Activated CD8-positive, alpha-beta T cell treated with anti-CD3 and anti-CD28 coated beads, Interleukin-2, amount 10 ng/mL, durations not matched to agents 7 days and 5 days (primary cell): ENCODE measurements around the gene CTIF. TPM values are rescaled to one million over a fixed set of nuclear protein-coding genes. Genes with fewer than 3 reads are reported as not detected.

Experiments
- ATAC-seq: fragments of 150-1000 bp; cut with Tn5 transposase; one replicate; pipeline ENCODE4 v1.10.0; 2021; ENCODE audit warnings: moderate library complexity
- CTCF ChIA-PET: fragments of 350-600 bp; sonication (Branson Sonifier 250); formaldehyde crosslinking; loops from one replicate; lab custom pipeline; 2021; ENCODE audit warnings: antibody characterized with exemption; lab: Charles Lee
- POLR2A ChIA-PET: fragments of 350-600 bp; sonication (Branson Sonifier 250); formaldehyde crosslinking; loops from one replicate; lab custom pipeline; 2021; ENCODE audit warnings: antibody characterized with exemption; lab: Charles Lee
- DNase-seq: peaks from one replicate; pipeline ENCODE4 v3.0.0-alpha.2; 2020
- H3K27ac Mint-ChIP-seq: one replicate; pipeline ENCODE4 v1.8.0; 2021; ENCODE audit warnings: mild to moderate bottlenecking, mixed read lengths
- H3K27me3 Mint-ChIP-seq: one replicate; pipeline ENCODE4 v1.8.0; 2021; ENCODE audit warnings: low read depth, mixed read lengths
- H3K36me3 Mint-ChIP-seq: one replicate; pipeline ENCODE4 v1.8.0; 2021; ENCODE audit warnings: low read depth, mixed read lengths
- H3K4me1 Mint-ChIP-seq: one replicate; pipeline ENCODE4 v1.8.0; 2021; ENCODE audit warnings: low read depth, mixed read lengths
- H3K4me3 Mint-ChIP-seq: one replicate; pipeline ENCODE4 v1.8.0; 2021; ENCODE audit warnings: mild to moderate bottlenecking, mixed read lengths
- H3K9me3 Mint-ChIP-seq: one replicate; pipeline ENCODE4 v1.8.0; 2022; ENCODE audit warnings: mixed read lengths; ENCODE audit not compliant: insufficient read depth
- total RNA-seq, 2 experiments: library from RNA; stranded (reverse); gene quantifications; one replicate each; pipeline ENCODE4 v1.2.3, GENCODE V29; 2021

The CTIF gene
- total RNA-seq, 2 experiments from 2014 or later: 1.3 to 2.1 TPM

DNA sequence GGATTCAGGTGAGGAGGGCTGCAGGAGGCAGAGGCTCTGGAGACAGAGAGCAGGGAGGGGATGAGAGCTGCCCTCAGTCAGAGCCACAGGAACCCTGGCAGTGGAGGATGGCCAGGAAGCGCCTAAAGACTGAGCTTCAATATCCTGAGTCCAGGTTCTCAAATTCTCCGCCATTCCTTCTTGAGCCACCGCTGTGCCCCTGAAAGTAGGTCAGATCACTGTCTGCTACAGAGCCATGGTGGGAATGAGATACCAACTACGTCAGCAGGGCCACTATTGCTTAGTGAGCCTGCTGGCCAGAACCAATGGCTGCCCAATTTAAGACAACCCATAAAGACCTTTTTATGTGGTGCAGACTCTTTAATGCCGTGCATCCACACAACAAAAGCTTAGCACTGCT lies 155.5 kb downstream of the CTIF start:
- DNase-seq (no peak), ATAC-seq (no peak)
- POLR2A ChIA-PET: no interaction called here
- H3K9me3 Mint-ChIP-seq: no peaks in the 10 kb centered on the region
- no peak overlapping the region for H3K4me3 Mint-ChIP-seq
- CTCF ChIA-PET: interaction anchor here (1.7 kb wide), 1 partner anchor 249 kb away, joined by 3 read pairs; no protein-coding TSS in a partner anchor
- no peaks in the 10 kb centered on the region for H3K36me3 Mint-ChIP-seq
- no peak overlapping the region for H3K27ac Mint-ChIP-seq
- peaks cover 11% of the 10 kb centered on the region for H3K27me3 Mint-ChIP-seq
- peaks cover 12% of the 10 kb centered on the region for H3K4me1 Mint-ChIP-seq

DNA sequence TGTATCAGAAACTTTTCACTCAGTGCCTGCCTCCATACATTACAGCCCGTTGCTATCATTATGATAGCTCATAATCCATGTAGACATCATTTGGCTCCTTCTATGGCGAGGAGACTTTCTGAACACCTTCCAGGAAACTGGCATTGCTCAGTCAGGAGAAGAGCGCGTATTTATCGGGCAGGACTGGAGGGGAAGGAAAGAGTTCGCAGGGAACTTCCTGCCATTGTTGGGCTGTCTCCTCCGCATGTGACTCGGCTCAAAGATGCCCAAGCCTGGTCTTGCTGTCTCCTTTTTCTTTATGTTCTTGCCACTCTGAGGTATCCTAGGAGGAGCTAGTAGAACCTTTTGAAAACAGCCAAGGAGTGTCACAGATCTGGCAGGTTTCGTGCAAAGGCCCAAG lies 156.8 kb downstream of the CTIF start:
- ChIA-PET CTCF (interaction anchor here (1.2 to 1.5 kb wide), 2 partner anchors 16 to 18 kb away, joined by 3 read pairs; no protein-coding TSS in a partner anchor), POLR2A (no interaction called here)
- peaks cover 26% of the 10 kb centered on the region for H3K4me1 Mint-ChIP-seq
- H3K27me3 Mint-ChIP-seq: peaks cover 8% of the 10 kb centered on the region
- no peak overlapping the region for H3K27ac Mint-ChIP-seq
- ATAC-seq: no peak
- H3K36me3 Mint-ChIP-seq: no peaks in the 10 kb centered on the region
- no peaks in the 10 kb centered on the region for H3K9me3 Mint-ChIP-seq
- H3K4me3 Mint-ChIP-seq: no peak overlapping the region
- DNase-seq: no peak

DNA sequence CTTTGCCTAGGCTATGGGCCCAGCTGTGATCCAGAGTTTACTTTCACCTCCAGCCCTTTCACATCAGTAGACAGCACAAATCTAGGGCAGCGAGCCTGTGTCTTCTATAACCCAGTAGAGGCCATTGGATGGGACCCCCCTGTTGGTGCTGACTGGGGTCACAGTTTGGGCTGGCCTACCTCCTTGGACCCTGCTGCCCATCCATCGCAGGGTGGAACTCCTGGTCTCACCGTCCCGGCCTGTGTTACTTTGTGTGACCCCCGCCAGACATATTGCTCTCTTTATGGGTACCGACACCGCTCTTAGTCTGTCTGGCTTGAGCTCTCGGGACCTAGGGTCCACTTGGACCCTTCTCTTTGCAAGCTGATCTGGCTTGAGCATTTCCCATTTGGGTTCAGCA lies 157.4 kb downstream of the CTIF start:
- Mint-ChIP-seq H3K36me3 (no peaks in the 10 kb centered on the region), H3K27me3 (peaks cover 8% of the 10 kb centered on the region), H3K4me1 (peaks cover 30% of the 10 kb centered on the region), H3K9me3 (no peaks in the 10 kb centered on the region), H3K4me3 (no peak overlapping the region), H3K27ac (no peak overlapping the region)
- ATAC-seq (no peak), DNase-seq (no peak)
- ChIA-PET CTCF (interaction anchor here (1.2 to 1.5 kb wide), 2 partner anchors 16 to 18 kb away, joined by 3 read pairs; no protein-coding TSS in a partner anchor), POLR2A (interaction anchor here (0.5 kb wide), 1 partner anchor 17 kb away, joined by 3 read pairs; no protein-coding TSS in a partner anchor)

DNA sequence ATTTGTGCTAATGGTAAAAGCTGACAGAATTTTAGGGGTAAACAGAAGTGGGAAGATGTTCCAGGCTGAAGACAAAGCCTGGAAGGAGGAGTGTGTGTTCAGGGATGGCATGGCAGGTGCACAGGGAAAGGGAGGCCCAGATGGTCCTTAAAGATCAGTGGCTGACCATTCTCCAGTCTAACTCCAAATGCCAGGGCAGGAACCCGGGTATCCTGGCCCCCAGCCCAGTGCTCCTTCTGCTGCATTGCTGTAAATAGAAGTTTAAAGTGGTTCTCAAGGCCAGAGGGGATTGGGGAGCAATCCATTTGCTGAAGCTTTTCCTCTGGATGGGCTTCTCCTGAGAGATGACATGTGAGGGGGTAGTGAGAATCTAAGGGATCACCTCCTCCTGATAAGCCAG lies 158.6 kb downstream of the CTIF start:
- Mint-ChIP-seq H3K27me3 (peaks cover 2% of the 10 kb centered on the region), H3K4me1 (peaks cover 42% of the 10 kb centered on the region), H3K36me3 (no peaks in the 10 kb centered on the region), H3K4me3 (no peak overlapping the region), H3K9me3 (no peaks in the 10 kb centered on the region), H3K27ac (no peak overlapping the region)
- no peak for DNase-seq
- POLR2A ChIA-PET: no interaction called here
- CTCF ChIA-PET: no interaction called here
- no peak for ATAC-seq

DNA sequence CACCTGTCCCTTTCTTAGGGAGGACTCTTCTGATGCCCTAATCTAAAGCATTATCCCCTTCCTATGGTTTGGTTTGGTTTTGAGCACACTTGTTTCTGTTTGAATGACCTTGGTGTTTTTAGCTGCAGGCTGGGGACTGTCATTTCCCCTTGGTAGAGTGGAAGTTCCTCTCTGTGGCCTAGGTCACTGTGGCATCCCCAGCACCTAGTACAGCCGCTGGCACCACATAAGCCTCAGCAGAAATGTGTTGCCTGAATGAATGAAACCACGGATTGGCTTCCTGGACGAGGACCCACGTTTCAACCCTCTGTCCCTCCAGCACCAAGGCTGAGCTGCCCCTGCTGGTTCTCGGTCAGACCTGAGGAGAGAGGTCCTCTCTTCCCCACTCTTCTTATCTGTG lies 159.9 kb downstream of the CTIF start:
- no peak overlapping the region for H3K4me3 Mint-ChIP-seq
- H3K36me3 Mint-ChIP-seq: no peaks in the 10 kb centered on the region
- ChIA-PET CTCF (interaction anchor here (0.8 to 1.2 kb wide), 2 partner anchors 11 to 239 kb away, joined by 3 read pairs; no protein-coding TSS in a partner anchor), POLR2A (interaction anchor here (0.6 kb wide), 1 partner anchor 786 kb away, joined by 3 read pairs; no protein-coding TSS in a partner anchor)
- no peaks in the 10 kb centered on the region for H3K9me3 Mint-ChIP-seq
- ATAC-seq: peak; percentile 63
- peaks cover 2% of the 10 kb centered on the region for H3K27me3 Mint-ChIP-seq
- peak; percentile 53 for DNase-seq
- H3K27ac Mint-ChIP-seq: peak overlapping the region; percentile 63
- peaks cover 54% of the 10 kb centered on the region for H3K4me1 Mint-ChIP-seq

DNA sequence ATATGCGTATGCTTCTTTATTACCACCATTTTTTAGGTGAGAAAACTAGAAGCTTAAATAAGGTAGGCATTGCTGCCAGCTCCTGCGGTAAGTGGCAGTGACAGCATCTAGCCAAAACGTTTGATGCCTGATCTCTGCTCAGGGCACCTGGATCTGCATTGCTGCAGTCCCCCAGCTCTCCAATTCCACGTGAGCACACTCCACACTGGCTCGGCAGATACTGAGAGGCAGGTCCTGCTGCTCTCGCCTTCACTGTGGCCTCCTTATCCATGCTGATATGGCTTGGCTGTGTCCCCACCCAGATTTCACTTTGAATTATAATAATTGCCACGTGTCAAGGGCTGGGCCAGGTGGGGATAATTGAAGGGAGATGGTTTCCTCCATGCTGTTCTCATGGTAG lies 160.9 kb downstream of the CTIF start:
- ChIA-PET CTCF (interaction anchor here (1.2 kb wide), 1 partner anchor 238 kb away, joined by 3 read pairs; no protein-coding TSS in a partner anchor), POLR2A (no interaction called here)
- no peaks in the 10 kb centered on the region for H3K9me3 Mint-ChIP-seq
- no peak overlapping the region for H3K4me3 Mint-ChIP-seq
- ATAC-seq (no peak), DNase-seq (no peak)
- peaks cover 61% of the 10 kb centered on the region for H3K4me1 Mint-ChIP-seq
- no peaks in the 10 kb centered on the region for H3K36me3 Mint-ChIP-seq
- H3K27me3 Mint-ChIP-seq: no peaks in the 10 kb centered on the region
- H3K27ac Mint-ChIP-seq: peak overlapping the region; percentile 33

DNA sequence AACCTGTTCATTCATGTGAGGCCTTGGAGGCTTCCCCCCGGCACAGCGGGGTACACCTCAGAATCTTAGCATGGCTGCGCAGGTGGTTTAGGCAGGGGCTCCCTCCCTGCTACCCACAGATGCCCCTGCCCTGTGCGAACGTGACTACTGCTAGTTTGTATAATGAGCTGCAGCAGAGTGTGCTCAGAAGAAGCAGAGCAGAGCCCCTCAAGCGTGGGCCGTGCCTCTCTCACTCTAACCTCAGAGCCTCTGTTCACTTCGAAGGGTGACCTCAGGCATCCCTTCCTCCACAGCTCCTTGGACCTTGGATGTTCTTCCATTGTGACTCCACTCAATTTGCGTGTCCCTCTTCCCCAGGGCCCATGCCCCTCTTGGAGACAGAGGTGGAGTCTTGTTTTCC lies 161.6 kb downstream of the CTIF start:
- H3K27ac Mint-ChIP-seq: no peak overlapping the region
- peaks cover 61% of the 10 kb centered on the region for H3K4me1 Mint-ChIP-seq
- no peaks in the 10 kb centered on the region for H3K27me3 Mint-ChIP-seq
- DNase-seq (no peak), ATAC-seq (no peak)
- ChIA-PET CTCF (no interaction called here), POLR2A (no interaction called here)
- H3K9me3 Mint-ChIP-seq: no peaks in the 10 kb centered on the region
- H3K36me3 Mint-ChIP-seq: no peaks in the 10 kb centered on the region
- no peak overlapping the region for H3K4me3 Mint-ChIP-seq

DNA sequence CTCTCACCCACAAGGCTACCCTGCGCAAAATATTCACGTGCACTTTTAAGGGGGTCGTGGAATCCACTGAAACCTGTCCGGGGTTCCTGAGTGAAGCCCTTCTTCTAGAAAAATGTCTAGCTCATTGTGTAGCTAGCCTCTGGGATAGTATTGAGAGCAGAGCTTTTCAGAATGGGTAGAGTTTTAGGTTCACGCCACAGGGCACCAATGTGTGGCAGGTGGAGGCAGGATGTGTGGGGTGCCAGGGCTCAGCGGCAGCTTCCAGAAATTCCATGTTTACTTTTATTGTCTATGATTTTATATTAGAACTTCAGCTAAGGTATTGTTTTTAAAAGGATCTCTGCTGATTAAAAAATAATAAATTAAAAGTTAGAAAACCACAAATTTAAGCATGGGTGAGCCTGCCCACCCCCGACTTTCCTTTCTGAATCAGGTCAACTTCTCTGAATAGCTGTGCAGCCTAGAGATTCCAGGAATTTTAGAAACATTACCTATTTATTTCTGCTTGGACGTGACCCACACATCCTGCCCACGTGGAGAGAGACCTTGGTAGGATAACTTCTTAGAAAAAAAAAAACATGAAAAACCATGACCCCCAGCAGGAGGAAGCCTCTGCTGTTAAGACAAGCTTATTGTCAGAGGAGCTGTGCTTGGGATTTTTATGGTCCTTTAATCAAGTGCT lies 163.7 kb downstream of the CTIF start:
- POLR2A ChIA-PET: no interaction called here
- CTCF ChIA-PET: interaction anchor here (1.1 to 1.9 kb wide), 2 partner anchors 9 to 29 kb away, joined by 3 to 5 read pairs; no protein-coding TSS in a partner anchor
- Mint-ChIP-seq H3K27ac (peak overlapping the region; percentile 84), H3K4me3 (peak overlapping the region; percentile 29), H3K4me1 (peaks cover 64% of the 10 kb centered on the region), H3K27me3 (no peaks in the 10 kb centered on the region), H3K9me3 (no peaks in the 10 kb centered on the region), H3K36me3 (no peaks in the 10 kb centered on the region)
- DNase-seq (no peak), ATAC-seq (peak; percentile 26)

DNA sequence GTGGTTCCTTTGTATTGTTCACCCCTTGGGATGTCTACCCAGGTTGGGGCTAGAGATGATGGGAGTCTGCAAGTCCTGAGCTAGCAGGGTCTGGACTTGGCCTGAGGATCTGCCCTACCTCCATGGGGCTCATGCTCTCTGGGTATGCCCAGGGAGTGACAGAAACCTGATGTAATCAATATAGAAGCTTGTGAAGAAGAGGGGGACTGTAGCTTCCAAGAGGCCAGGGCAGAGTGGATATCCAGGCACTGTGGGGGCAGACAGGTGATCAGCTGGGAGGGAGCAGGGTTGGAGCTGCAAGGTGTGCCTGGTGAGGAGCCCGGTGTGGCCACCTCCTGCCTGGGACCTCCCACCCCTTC lies 164.2 kb downstream of the CTIF start:
- peaks cover 64% of the 10 kb centered on the region for H3K4me1 Mint-ChIP-seq
- CTCF ChIA-PET: interaction anchor here (1.1 to 1.9 kb wide), 2 partner anchors 9 to 29 kb away, joined by 3 to 5 read pairs; no protein-coding TSS in a partner anchor
- H3K9me3 Mint-ChIP-seq: no peaks in the 10 kb centered on the region
- no peaks in the 10 kb centered on the region for H3K36me3 Mint-ChIP-seq
- POLR2A ChIA-PET: interaction anchor here (1.2 kb wide), 1 partner anchor 68 kb away, joined by 3 read pairs; no protein-coding TSS in a partner anchor
- peak overlapping the region; percentile 84 for H3K27ac Mint-ChIP-seq
- DNase-seq: peak; percentile 25
- H3K27me3 Mint-ChIP-seq: no peaks in the 10 kb centered on the region
- H3K4me3 Mint-ChIP-seq: peak overlapping the region; percentile 29
- peak; percentile 55 for ATAC-seq

DNA sequence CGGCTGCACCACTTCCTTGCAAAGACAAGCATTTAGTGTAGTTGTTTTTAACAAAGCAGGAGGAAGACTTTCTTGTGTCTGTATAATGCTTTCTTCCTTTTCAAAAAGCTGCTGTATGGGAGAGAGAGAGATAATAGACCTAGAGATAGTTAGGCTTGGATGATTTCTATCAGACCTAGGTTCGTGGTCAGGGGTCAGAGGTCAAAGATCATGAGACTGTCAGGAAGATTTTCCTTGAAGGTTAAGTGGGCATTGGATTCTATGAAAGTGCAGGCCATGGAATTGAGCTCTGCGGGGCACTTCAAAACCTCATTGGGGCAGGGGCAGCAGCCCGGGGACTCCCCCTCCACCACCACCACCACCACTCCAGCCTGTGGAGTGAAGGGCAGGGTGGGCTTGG lies 164.6 kb downstream of the CTIF start:
- Mint-ChIP-seq H3K36me3 (no peaks in the 10 kb centered on the region), H3K9me3 (no peaks in the 10 kb centered on the region), H3K4me1 (peaks cover 62% of the 10 kb centered on the region), H3K4me3 (peak overlapping the region; percentile 29), H3K27ac (peak overlapping the region; percentile 84), H3K27me3 (no peaks in the 10 kb centered on the region)
- ATAC-seq (no peak), DNase-seq (no peak)
- ChIA-PET CTCF (interaction anchor here (1.1 to 1.9 kb wide), 2 partner anchors 8 to 29 kb away, joined by 3 to 5 read pairs; no protein-coding TSS in a partner anchor), POLR2A (interaction anchor here (1.2 kb wide), 1 partner anchor 68 kb away, joined by 3 read pairs; no protein-coding TSS in a partner anchor)

DNA sequence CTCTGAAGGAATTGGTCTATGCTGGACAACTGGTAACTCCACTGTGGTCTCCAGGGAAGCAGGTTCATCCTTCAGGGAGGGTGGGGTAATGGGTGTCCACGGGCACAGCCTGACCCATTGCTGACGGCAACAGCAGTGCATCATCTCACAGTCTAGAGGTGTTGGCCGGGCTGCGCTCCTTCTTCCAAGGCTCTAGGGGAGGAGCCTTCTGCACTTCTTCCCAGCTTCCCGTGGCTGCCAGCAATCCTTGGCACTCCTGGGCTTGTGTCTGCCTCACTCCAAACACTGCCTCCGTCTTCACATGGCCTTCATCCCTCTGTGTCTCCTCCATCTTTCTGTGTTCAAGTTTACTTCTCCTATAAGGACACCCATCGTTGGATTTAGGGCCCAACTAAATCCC lies 166.2 kb downstream of the CTIF start:
- ChIA-PET CTCF (no interaction called here), POLR2A (no interaction called here)
- DNase-seq: no peak
- Mint-ChIP-seq H3K9me3 (no peaks in the 10 kb centered on the region), H3K36me3 (no peaks in the 10 kb centered on the region), H3K4me1 (peaks cover 47% of the 10 kb centered on the region), H3K27ac (no peak overlapping the region), H3K27me3 (no peaks in the 10 kb centered on the region), H3K4me3 (no peak overlapping the region)
- ATAC-seq: no peak

DNA sequence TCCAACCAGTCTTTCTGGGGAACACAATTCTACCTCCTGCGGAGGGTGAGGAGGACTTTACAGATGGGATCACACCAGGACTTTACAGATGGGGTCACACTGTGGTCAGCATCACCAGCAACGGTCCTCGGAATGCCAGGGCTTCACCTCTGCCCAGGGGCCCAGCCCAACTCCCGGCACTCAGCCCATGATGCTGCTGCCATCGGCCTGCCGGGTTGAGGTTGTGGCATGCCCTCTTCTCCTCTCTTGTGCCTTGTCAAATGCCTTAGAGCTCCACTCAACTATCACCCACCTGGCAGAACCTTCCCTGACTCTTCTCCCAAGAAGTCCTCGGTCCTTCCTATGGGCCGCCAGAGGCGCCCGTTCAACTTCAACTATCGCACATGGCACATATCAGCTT lies 166.7 kb downstream of the CTIF start:
- H3K27me3 Mint-ChIP-seq: no peaks in the 10 kb centered on the region
- DNase-seq (no peak), ATAC-seq (no peak)
- H3K4me3 Mint-ChIP-seq: no peak overlapping the region
- H3K9me3 Mint-ChIP-seq: no peaks in the 10 kb centered on the region
- ChIA-PET POLR2A (no interaction called here), CTCF (no interaction called here)
- no peaks in the 10 kb centered on the region for H3K36me3 Mint-ChIP-seq
- H3K27ac Mint-ChIP-seq: no peak overlapping the region
- H3K4me1 Mint-ChIP-seq: peaks cover 42% of the 10 kb centered on the region
